Natural killer cell (primary cell): ENCODE data around the gene ATP6V0B. TPM values are rescaled to one million over a fixed set of nuclear protein-coding genes. Genes with fewer than 3 reads are reported as not detected.

Experiments
- ATAC-seq, 3 donors: fragments of 150-1000 bp in 2 of 3; fragments of 200-7000 bp in 1 of 3; cut with Tn5 transposase; 1 replicate in 1 of 3; 2 replicates in 2 of 3; pipeline ENCODE4 v1.10.0; 2021; ENCODE audit warnings: mild to moderate bottlenecking in 2 of 3, moderate library complexity in 2 of 3
- DNase-seq, 2 donors: peaks; one replicate each; pipeline versions ENCODE4 v3.0.0 to v3.0.0-alpha.2; 2013 to 2021; ENCODE audit warnings: mixed read lengths in 1 of 2
- H3K27ac ChIP-seq: one replicate; pipeline ENCODE4 v1.5.1; 2013; ENCODE audit warnings: mild to moderate bottlenecking, low read length
- H3K27me3 ChIP-seq: one replicate; pipeline ENCODE4 v1.6.1; 2013; ENCODE audit warnings: low read length; ENCODE audit not compliant: control insufficient read depth, insufficient read depth
- H3K36me3 ChIP-seq: one replicate; pipeline ENCODE4 v1.6.1; 2013; ENCODE audit warnings: low read length; ENCODE audit not compliant: control insufficient read depth, insufficient read depth
- H3K4me1 ChIP-seq: one replicate; pipeline ENCODE4 v1.6.1; 2013; ENCODE audit warnings: low read length; ENCODE audit not compliant: control insufficient read depth, insufficient read depth
- H3K4me3 ChIP-seq: one replicate; pipeline ENCODE4 v1.5.1; 2013; ENCODE audit warnings: low read length
- H3K9me3 ChIP-seq: one replicate; pipeline ENCODE4 v1.6.1; 2013; ENCODE audit warnings: low read length; ENCODE audit not compliant: control insufficient read depth, insufficient read depth
- H3K27ac Mint-ChIP-seq, 2 donors: one replicate each; pipeline ENCODE4 v1.8.0; 2022; ENCODE audit warnings: mild to moderate bottlenecking in 2 of 2, mixed read lengths in 2 of 2, moderate library complexity in 1 of 2
- H3K27me3 Mint-ChIP-seq, 2 donors: one replicate each; pipeline ENCODE4 v1.8.0; 2022; ENCODE audit warnings: low read depth in 2 of 2, mixed read lengths in 2 of 2
- H3K36me3 Mint-ChIP-seq: one replicate; pipeline ENCODE4 v1.8.0; 2022; ENCODE audit warnings: mixed read lengths
- H3K4me1 Mint-ChIP-seq, 2 donors: one replicate each; pipeline ENCODE4 v1.8.0; 2022; ENCODE audit warnings: mixed read lengths in 2 of 2
- H3K4me3 Mint-ChIP-seq: one replicate; pipeline ENCODE4 v1.8.0; 2022; ENCODE audit warnings: mild to moderate bottlenecking, moderate library complexity, mixed read lengths
- H3K9me3 Mint-ChIP-seq, 2 donors: one replicate each; pipeline ENCODE4 v1.8.0; 2022; ENCODE audit warnings: mixed read lengths in 2 of 2
- CTCF ChIP-seq: fragments of 200-600 bp; IDR thresholded peaks from one replicate; pipeline ENCODE4 v1.8.0; 2022; ENCODE audit warnings: antibody characterized with exemption
- WGBS: methylation state at CpG from one replicate; pipeline ENCODE4 v1.1.7; 2013; ENCODE audit warnings: missing lambda C conversion rate; ENCODE audit not compliant: insufficient coverage; 5-methylcytosine and 5-hydroxymethylcytosine counted together
- intact Hi-C: fragments of 100-400 bp; cut with micrococcal nuclease; formaldehyde crosslinking; loops from one replicate; pipeline ENCODE4 v1.14.2; 2022
- total RNA-seq, 4 donors: library from RNA; stranded (reverse); fragments of 120-200 nt in 1 of 4; gene quantifications; one replicate each; pipeline versions ENCODE4 v1.2.3 to v1.2.4, GENCODE V29; 2013 to 2022

ATP6V0B gene
- total RNA-seq, 3 donors from 2014 or later (not counting 1 experiment from before 2014, with no cell fraction given), result 76.3 to 115 (median 113) TPM

- no peak for ATAC-seq
- WGBS, result 98% methylated on average over 17 of the region's 17 CpGs
- intact Hi-C loops, result no loop called here
Measured at GRCh38 chr1:43971336-43971980, 3.3 kb upstream of the ATP6V0B start.

GRCh38 chr1:43973981-43974442 is 748 bp upstream of the ATP6V0B start:
- H3K36me3 Mint-ChIP-seq, result peaks cover 9% of the 10 kb centered on the region
- peaks cover 21% of the 10 kb centered on the region for H3K36me3 ChIP-seq

More at GRCh38 chr1:43971336-43971980, 3.3 kb upstream of the ATP6V0B start:
- Mint-ChIP-seq H3K4me1 (peaks cover 43 to 51% of the 10 kb centered on the region in 2 donors), H3K9me3 (no peaks in the 10 kb centered on the region), H3K4me3 (peak overlapping the region; percentile 95), H3K27ac (no peak overlapping the region), H3K36me3 (no peaks in the 10 kb centered on the region), H3K27me3 (no peaks in the 10 kb centered on the region)
- TF ChIP-seq CTCF, result no peak
- Histone ChIP-seq H3K27ac (no peak overlapping the region), H3K4me1 (peaks cover 43% of the 10 kb centered on the region), H3K36me3 (peaks cover 5% of the 10 kb centered on the region), H3K27me3 (no peaks in the 10 kb centered on the region), H3K9me3 (no peaks in the 10 kb centered on the region), H3K4me3 (no peak overlapping the region)
- no peak for DNase-seq

GRCh38 chr1:43975249-43975961 is 645 bp downstream of the ATP6V0B start:
- Mint-ChIP-seq H3K27me3 (no peaks in the 10 kb centered on the region), H3K9me3 (no peaks in the 10 kb centered on the region), H3K4me1 (peaks cover 49 to 69% of the 10 kb centered on the region in 2 donors), H3K4me3 (peak overlapping the region; percentile 97), H3K27ac (peak overlapping the region; percentile 91 to 92), H3K36me3 (peaks cover 9% of the 10 kb centered on the region)
- intact Hi-C loops, result no loop called here
- DNase-seq, result peak in 1 of 2 donors; percentile 75
- peak in 1 of 3 donors; percentile 21 for ATAC-seq
- Histone ChIP-seq H3K4me1 (peaks cover 57% of the 10 kb centered on the region), H3K36me3 (peaks cover 21% of the 10 kb centered on the region), H3K27ac (peak overlapping the region; percentile 92), H3K4me3 (peak overlapping the region; percentile 96), H3K27me3 (no peaks in the 10 kb centered on the region), H3K9me3 (no peaks in the 10 kb centered on the region)
- TF ChIP-seq CTCF, result no peak
- 0% methylated on average over 31 of the region's 34 CpGs for WGBS

More at GRCh38 chr1:43973981-43974442, 748 bp upstream of the ATP6V0B start:
- peaks cover 60% of the 10 kb centered on the region for H3K4me1 ChIP-seq
- 44% methylated on average over 9 of the region's 9 CpGs for WGBS
- no peaks in the 10 kb centered on the region for H3K9me3 ChIP-seq
- TF ChIP-seq CTCF, result no peak
- intact Hi-C loops, result loop anchor here (1.0 kb wide), 2 partner anchors 17 to 28 kb away; partner anchors contain the start of genes CCDC24 and IPO13
- H3K4me3 ChIP-seq, result peak overlapping the region; percentile 96
- Mint-ChIP-seq H3K27ac (peak overlapping the region; percentile 91 to 92), H3K4me3 (peak overlapping the region; percentile 97), H3K9me3 (no peaks in the 10 kb centered on the region), H3K27me3 (no peaks in the 10 kb centered on the region), H3K4me1 (peaks cover 63 to 74% of the 10 kb centered on the region in 2 donors)
- DNase-seq (no peak), ATAC-seq (no peak)
- H3K27ac ChIP-seq, result peak overlapping the region; percentile 92
- H3K27me3 ChIP-seq, result no peaks in the 10 kb centered on the region
